ENCODE results near the gene COL4A2.

DNA sequence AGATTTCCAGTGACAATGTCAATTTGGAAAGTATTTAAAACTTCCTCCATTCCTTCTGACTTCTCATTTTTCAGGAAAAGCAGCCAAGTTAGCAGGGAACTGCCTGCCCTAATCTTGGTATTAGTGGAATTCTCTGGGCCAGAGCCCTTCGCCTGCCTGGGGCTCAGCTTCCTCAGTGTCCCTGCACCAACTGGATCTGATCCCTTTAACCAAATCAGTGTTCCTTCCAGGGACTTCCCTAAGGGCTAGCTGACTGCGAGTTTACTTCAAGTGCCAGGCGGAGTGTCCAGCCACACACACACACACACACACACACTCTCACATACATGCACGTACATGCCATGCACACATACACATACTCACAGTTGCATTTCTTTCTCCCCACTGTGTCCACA, 234.4 kb downstream of the COL4A2 start:
- TF ChIP-seq EZH2 (IDR thresholded peaks at IDR 0.05; ENCODE audit: insufficient read depth, poor library complexity, severe bottlenecking) (no peak), EZH2phosphoT487 (IDR thresholded peaks at IDR 0.05; ENCODE audit: insufficient read depth, low read depth) (no peak)
